ENCODE results near the gene FUT8.
"Not testable (repeated sequence)": the region's sequence is repeated elsewhere in the genome, so short reads cannot be mapped to it uniquely, and the experiment has no call there.

FUT8 gene

GRCh38 chr14:65632487-65632886, 220.0 kb downstream of the FUT8 start:
- DNase-seq, result no peak

DNA sequence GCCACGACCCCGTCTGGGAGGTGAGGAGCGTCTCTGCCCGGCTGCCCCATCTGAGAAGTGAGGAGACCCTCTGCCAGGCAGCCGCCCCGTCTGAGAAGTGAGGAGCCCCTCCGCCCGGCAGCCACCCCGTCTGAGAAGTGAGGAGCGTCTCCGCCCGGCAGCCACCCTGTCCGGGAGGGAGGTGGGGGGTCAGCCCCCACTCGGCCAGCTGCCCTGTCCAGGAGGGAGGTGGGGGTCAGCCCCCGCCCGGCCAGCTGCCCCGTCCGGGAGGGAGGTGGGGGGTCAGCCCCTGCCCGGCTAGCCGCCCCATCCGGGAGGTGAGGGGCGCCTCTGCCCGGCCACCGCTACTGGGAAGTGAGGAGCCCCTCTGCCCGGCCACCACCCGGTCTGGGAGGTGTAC, 221.1 kb downstream of the FUT8 start:
- DNase-seq, result not testable (repeated sequence)

- DNase-seq, result peak; percentile 78
Measured at GRCh38 chr14:65637780-65638179, 225.2 kb downstream of the FUT8 start.

- no peak for DNase-seq
Measured at GRCh38 chr14:65639216-65639615, 226.7 kb downstream of the FUT8 start.

DNA sequence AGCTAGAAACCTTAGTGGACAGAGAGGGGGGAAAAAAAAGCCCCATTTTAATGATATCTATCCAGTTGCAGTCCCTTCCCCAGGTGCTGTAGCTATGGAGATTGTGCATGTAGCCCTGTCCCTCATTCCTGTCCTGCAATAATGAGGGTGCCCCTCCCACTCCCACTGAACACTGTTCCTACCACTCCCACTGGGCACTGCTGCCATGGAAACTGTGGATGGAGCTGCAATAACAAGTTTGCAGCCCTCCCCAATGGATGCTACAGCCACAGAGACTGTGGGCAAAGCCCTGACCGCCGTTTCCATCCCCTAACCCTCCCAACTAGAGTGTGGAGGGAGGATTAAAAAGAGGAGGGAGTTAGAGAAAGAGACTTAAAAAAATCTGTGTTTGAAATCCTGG, 238.3 kb downstream of the FUT8 start:
- no peak for DNase-seq

DNA sequence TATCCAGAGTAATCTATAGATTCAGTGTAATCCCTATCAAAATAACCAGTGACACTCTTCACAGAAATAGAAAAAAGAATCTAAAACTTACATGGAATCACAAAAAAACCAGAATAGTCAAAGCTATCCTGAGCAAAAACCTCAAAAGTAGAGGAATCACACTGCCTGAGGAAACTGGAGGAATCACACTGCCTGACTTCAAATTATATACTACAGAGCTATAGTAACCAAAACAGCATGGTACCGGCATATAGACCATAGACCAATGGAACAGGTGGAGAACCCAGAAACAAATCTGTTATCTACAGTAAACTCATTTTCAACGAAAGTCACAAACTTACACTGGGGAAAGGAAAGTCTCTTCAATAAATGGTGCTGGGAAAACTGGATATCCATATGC, 244.0 kb downstream of the FUT8 start:
- DNase-seq, result no peak

DNA sequence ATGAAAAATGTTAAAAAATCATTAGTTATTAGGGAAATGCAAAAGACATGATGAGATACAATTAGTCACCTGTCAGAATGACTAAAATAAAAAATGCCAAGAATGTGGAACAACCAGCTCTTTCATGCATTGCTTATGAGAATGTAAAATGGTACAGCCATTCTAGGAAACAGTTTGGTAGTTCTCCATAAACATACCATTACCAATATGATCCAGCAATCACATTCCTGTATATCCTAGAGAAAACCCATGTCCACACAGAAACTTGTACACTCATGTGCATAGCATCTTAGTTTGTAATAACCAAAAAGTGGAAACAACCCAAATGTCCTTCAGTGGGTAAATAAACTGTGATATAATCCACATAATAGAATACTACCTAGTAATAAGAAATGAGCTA, 245.7 kb downstream of the FUT8 start:
- DNase-seq, result no peak

DNA sequence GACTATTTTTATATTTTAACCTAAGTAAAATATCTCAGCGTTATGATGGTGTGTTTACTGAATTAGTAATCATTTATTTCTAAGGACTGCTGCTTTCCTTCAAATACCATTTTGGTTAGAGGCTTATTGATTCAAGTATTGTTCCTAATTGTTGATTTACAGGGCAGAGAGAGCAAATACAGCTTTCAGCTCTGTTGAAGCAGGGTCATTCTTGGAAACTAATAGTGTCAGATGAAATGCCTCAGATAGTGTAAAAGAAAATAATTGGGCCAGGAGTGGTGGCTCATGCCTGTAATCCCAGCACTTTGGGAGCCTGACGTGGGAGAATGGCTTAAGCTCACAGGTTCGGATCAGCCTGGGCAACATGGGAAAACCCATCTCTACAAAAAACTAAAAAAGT, 249.3 kb downstream of the FUT8 start:
- DNase-seq, result no peak

GRCh38 chr14:65664436-65664835, 251.9 kb downstream of the FUT8 start:
- DNase-seq, result no peak

DNA sequence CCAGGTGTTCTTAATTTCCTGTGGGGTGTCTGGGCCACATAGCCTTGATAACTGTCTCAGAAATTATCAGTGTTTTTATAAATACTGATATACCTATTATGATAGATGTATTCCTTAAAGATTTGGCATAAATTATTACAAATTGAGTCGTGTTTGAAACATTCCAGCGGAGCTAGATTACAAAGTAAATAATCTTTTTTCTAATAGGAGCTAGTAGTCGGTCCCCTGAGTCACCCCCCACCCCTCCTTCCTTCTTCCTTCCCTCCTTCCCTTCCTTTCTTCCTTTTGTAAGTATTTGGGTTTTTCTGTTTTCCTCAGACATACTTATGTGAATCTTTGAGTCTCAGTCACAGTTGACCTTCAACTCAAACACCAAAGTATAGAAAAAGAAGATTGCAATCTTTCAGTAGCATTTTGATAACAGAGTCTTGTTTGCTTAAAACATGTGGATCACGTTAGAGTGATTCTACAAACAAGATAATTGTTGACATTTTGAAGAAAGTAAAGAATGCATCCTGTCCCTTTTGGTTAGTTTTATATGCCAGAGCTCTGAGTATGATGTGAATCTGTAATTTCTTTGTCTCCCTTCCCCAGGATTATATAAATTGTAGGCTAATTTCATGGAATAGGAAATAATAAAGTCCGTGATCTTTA, 264.0 kb downstream of the FUT8 start:
- DNase-seq, result no peak

GRCh38 chr14:65685572-65685971, 273.0 kb downstream of the FUT8 start:
- no peak for DNase-seq

DNA sequence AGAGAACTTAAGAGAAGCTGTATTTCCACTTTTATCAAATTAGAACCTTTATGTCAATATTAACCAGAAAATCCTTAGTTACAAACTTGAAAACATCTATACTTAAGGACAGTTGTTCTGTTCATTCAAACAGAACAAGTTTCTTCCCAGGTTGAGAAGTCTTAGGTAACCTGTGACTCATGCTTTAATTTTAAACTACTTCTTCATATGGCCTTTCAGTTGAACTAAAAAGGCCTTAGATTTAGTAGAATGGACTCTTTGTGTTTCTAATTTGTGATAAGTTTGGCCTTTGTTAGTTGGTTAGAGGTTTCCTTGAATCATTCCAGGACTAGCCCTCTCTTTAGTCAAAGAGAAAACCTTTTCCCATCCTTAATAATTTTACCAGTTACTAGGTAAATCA, 274.2 kb downstream of the FUT8 start:
- DNase-seq, result no peak

GRCh38 chr14:65689070-65689469, 276.5 kb downstream of the FUT8 start:
- DNase-seq, result no peak

- not testable (repeated sequence) for DNase-seq
Measured at GRCh38 chr14:65692566-65692965, 280.0 kb downstream of the FUT8 start.

DNA sequence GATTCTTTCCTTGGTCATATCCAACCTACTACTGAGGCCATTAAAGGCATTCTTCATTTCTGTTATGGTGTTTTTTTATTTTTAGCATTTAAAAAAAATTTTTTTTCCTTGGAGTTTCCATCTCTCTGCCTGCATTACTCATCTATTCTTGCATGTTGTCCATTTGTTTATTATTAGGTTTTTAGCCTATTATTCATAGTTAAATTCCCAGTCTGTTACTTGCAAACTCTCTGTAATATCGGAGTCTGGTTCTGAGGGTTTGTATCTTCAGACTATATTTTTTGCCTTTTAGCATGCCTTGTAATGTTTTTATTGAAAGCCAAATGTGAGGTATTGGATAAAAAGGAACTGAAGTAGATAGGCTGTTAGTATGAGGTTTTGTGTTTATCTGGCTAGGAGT, 284.3 kb downstream of the FUT8 start:
- no peak for DNase-seq

GRCh38 chr14:65703521-65703920, 291.0 kb downstream of the FUT8 start:
- no peak for DNase-seq

- DNase-seq, result no peak
Measured at GRCh38 chr14:65703996-65704395, 291.5 kb downstream of the FUT8 start.

DNA sequence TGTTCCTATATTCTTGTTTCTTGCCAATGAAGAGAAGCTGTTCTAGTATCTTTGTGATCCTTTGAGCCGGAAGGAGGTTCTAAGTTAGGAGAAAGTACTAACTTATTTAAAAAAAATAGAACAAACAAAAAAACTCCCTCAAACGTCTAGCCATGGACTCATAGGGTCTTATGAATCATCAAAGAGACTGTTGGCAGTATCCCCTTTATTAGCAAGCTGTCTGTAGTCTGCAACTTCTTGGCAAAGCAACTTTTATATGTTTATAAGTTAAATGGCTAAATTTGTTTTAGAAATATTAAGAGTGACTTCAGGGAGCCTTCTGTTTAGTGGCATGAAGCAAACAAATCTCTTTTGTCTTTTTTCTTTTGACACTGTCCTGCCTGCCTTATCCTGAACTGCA, 291.9 kb downstream of the FUT8 start:
- DNase-seq, result no peak

DNA sequence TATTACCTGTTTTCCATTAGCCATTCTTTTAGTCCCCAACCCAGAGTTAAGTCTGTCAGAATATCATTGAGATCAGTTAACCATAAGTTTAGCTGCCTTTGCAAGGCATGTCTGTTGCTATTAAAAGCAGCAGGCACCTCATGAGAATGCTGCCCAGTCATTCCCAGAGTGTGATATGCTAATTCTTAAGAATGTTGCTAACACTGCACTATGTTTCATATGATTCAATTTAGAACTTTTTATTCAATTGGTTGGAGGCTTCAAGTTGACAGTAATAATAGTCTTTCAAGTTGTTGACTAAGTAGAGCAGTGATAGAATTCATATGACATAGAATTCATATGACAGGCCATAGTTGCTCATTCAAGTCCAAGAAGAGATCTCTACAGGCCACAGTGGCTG, 292.3 kb downstream of the FUT8 start:
- no peak for DNase-seq

DNA sequence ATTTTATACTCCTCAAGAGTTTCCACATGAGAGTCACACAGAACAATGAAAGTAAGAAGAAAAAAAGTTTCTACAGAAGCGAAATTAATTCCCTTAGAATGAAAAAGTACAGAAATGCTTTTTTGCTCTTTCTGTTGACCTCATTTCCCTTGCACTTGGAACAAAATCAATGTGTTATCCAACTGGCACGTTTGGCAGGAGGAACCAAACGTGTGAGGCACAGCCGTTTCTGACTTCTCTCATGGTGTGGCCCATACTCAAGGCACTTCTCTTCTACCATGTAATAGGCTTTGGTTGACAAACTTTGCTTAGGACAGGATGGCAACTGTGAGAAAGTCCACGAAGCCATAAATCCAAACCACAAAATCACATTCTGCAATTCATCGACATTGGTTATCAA, 297.0 kb downstream of the FUT8 start:
- no peak for DNase-seq

- DNase-seq, result not testable (repeated sequence)
Measured at GRCh38 chr14:65716813-65717212, 304.3 kb downstream of the FUT8 start.

DNA sequence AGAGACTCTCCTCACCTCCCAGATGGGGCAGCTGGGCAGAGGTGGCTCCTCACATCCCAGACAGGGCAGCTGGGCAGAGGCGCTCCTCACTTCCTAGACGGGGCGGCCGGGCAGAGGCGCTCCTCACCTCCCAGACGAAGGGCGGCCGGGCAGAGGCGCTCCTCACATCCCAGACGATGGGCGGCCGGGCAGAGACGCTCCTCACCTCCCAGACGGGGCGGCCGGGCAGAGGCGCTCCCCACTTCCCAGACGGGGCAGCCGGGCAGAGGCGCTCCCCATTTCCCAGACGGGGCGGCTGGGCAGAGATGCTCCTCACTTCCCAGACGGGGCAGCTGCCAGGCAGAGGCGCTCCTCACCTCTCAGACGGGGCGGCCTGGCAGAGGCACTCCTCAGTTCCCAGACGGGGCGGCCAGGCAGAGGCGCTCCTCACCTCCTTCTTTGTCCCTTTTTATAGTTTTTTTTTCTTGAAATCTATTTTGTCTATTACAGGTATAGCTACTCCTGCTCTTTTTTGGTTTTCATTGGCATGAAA, 304.9 kb downstream of the FUT8 start:
- not testable (repeated sequence) for DNase-seq

- no peak for DNase-seq
Measured at GRCh38 chr14:65718629-65719028, 306.1 kb downstream of the FUT8 start.

- DNase-seq, result no peak
Measured at GRCh38 chr14:65720171-65720570, 307.6 kb downstream of the FUT8 start.

- no peak for DNase-seq
Measured at GRCh38 chr14:65720743-65721142, 308.2 kb downstream of the FUT8 start.

Measured in NK-92 treated with Interleukin-12 subunit alpha and Interleukin-12 subunit beta, amount 100 ng/mL, for 24 hours (cell line).